Fibroblast of lung (primary cell): ENCODE data around the gene ENPP3. TPM values are rescaled to one million over a fixed set of nuclear protein-coding genes. Genes with fewer than 3 reads are reported as not detected.

ENCODE experiments used
- DNase-seq, 2 donors: peaks; one replicate each; pipeline versions ENCODE4 v3.0.0 to v3.0.0-alpha.2; 2010; ENCODE audit warnings: low read depth in 2 of 2
- H2AFZ ChIP-seq: 2 replicates; pipeline ENCODE4 v1.5.1; 2012; ENCODE audit warnings: low read length, control low read depth, inconsistent platforms
- H3K27ac ChIP-seq: 2 replicates; pipeline ENCODE4 v1.5.1; 2011; ENCODE audit warnings: low read length, control low read depth; ENCODE audit not compliant: insufficient read depth
- H3K27me3 ChIP-seq: 2 replicates; pipeline ENCODE4 v1.5.1; 2011; ENCODE audit warnings: mild to moderate bottlenecking, low read length; ENCODE audit not compliant: control insufficient read depth, insufficient read depth
- H3K36me3 ChIP-seq: 2 replicates; pipeline ENCODE4 v1.5.1; 2011; ENCODE audit warnings: low read length; ENCODE audit not compliant: control insufficient read depth, insufficient read depth
- H3K4me1 ChIP-seq: 2 replicates; pipeline ENCODE4 v1.5.1; 2011; ENCODE audit warnings: low read length; ENCODE audit not compliant: control insufficient read depth, insufficient read depth; ENCODE audit errors: extremely low read depth
- H3K4me2 ChIP-seq: 2 replicates; pipeline ENCODE4 v1.5.1; 2011; ENCODE audit warnings: low read length, control low read depth; ENCODE audit not compliant: insufficient read depth; ENCODE audit errors: extremely low read depth
- H3K4me3 ChIP-seq, 4 experiments: fragments of 200-600 bp in 1 of 4; sonication (generic) in 1 of 4; replicated peaks in 1 of 4; 2 replicates each; pipeline ENCODE4 v1.5.1; 2011 to 2016; ENCODE audit warnings: low read length in 4 of 4, low read depth in 3 of 4, mild to moderate bottlenecking in 3 of 4, control low read depth in 2 of 4, inconsistent platforms in 1 of 4, mixed read lengths in 1 of 4; ENCODE audit not compliant: insufficient read depth in 1 of 4; ENCODE audit errors: control extremely low read depth in 1 of 4
- H3K79me2 ChIP-seq: 2 replicates; pipeline ENCODE4 v1.5.1; 2012; ENCODE audit warnings: mild to moderate bottlenecking, low read length, inconsistent platforms; ENCODE audit not compliant: control insufficient read depth, insufficient read depth
- H3K9ac ChIP-seq: 2 replicates; pipeline ENCODE4 v1.5.1; 2011; ENCODE audit warnings: mild to moderate bottlenecking, low read length, control low read depth; ENCODE audit not compliant: insufficient read depth
- H3K9me3 ChIP-seq: 2 replicates; pipeline ENCODE4 v1.5.1; 2012; ENCODE audit warnings: low read depth, low read length; ENCODE audit not compliant: control insufficient read depth, insufficient read depth
- H4K20me1 ChIP-seq: 2 replicates; pipeline ENCODE4 v1.5.1; 2011; ENCODE audit warnings: low read length; ENCODE audit not compliant: control insufficient read depth, insufficient read depth; ENCODE audit errors: extremely low read depth
- CTCF ChIP-seq, 2 donors: IDR thresholded peaks in 1 of 2; conservative IDR thresholded peaks in 1 of 2; 1 replicate in 1 of 2; 2 replicates in 1 of 2; pipeline ENCODE4 v1.5.1; 2011 to 2012; ENCODE audit warnings: low read length in 2 of 2, control low read depth in 1 of 2, inconsistent platforms in 1 of 2, low read depth in 1 of 2, mild to moderate bottlenecking in 1 of 2
- EZH2 ChIP-seq: IDR thresholded peaks from 2 replicates; pipeline ENCODE4 v1.5.1; 2012; ENCODE audit warnings: low read length, control low read depth, mild to moderate bottlenecking; ENCODE audit errors: missing control alignments
- polyA plus RNA-seq, 2 donors: library from polyadenylated mRNA; depleted of rRNA in 1 of 2; stranded (reverse) in 1 of 2; unstranded in 1 of 2; fragments of >200 nt; gene quantifications; 2 replicates each; pipeline ENCODE4 v1.2.1, GENCODE V29; 2011 to 2012; ENCODE audit warnings: missing spikeins in 1 of 2
- total RNA-seq: library from RNA; depleted of rRNA; stranded (reverse); fragments of >200 nt; gene quantifications from 2 replicates; pipeline ENCODE4 v1.2.1, GENCODE V29; 2014

The ENPP3 gene
- total and polyA plus RNA-seq, 2 donors (not counting 1 experiment from before 2014, with no cell fraction given): 0.06 to 0.17 TPM

- H3K27ac ChIP-seq: no peak overlapping the region
- no peak overlapping the region for H3K4me3 ChIP-seq
- no peak overlapping the region for H2AFZ ChIP-seq
- no peaks in the 10 kb centered on the region for H3K79me2 ChIP-seq
- H3K4me1 ChIP-seq: no peaks in the 10 kb centered on the region
- peak in 1 of 2 donors; percentile 16 for DNase-seq
- no peaks in the 10 kb centered on the region for H3K9me3 ChIP-seq
- H3K4me2 ChIP-seq: no peak overlapping the region
- no peaks in the 10 kb centered on the region for H4K20me1 ChIP-seq
- H3K9ac ChIP-seq: no peak overlapping the region
- TF ChIP-seq EZH2 (no peak), CTCF (conservative IDR thresholded peaks at IDR 0.05 in 1 of 2, IDR thresholded peaks at IDR 0.05 in 1 of 2; ENCODE audit: low read depth in 1 of 2, low read length in 2 of 2) (no peak)
- H3K27me3 ChIP-seq: no peaks in the 10 kb centered on the region
- no peaks in the 10 kb centered on the region for H3K36me3 ChIP-seq
Observed at GRCh38 chr6:131654326-131654725, 17.2 kb downstream of the ENPP3 start.

- no peak overlapping the region for H3K9ac ChIP-seq
- H3K27ac ChIP-seq: no peak overlapping the region
- no peak overlapping the region for H3K4me2 ChIP-seq
- H2AFZ ChIP-seq: no peak overlapping the region
- peak in 1 of 2 donors; percentile 4 for DNase-seq
- no peak overlapping the region for H3K4me3 ChIP-seq
- no peaks in the 10 kb centered on the region for H3K27me3 ChIP-seq
- H3K36me3 ChIP-seq: no peaks in the 10 kb centered on the region
- H3K4me1 ChIP-seq: peaks cover 3% of the 10 kb centered on the region
- TF ChIP-seq EZH2 (no peak), CTCF (conservative IDR thresholded peaks at IDR 0.05 in 1 of 2, IDR thresholded peaks at IDR 0.05 in 1 of 2; ENCODE audit: low read depth in 1 of 2, low read length in 2 of 2) (no peak)
- H4K20me1 ChIP-seq: no peaks in the 10 kb centered on the region
- H3K79me2 ChIP-seq: no peaks in the 10 kb centered on the region
- H3K9me3 ChIP-seq: no peaks in the 10 kb centered on the region
Observed at GRCh38 chr6:131655387-131655786, 18.3 kb downstream of the ENPP3 start.

- Histone ChIP-seq H3K79me2 (no peaks in the 10 kb centered on the region), H3K36me3 (no peaks in the 10 kb centered on the region)
Observed at GRCh38 chr6:131655951-131656350, 18.8 kb downstream of the ENPP3 start.

More at GRCh38 chr6:131655951-131656350, 18.8 kb downstream of the ENPP3 start:
- no peak for DNase-seq
- Histone ChIP-seq H3K27me3 (no peaks in the 10 kb centered on the region), H3K9ac (no peak overlapping the region), H3K4me1 (peaks cover 3% of the 10 kb centered on the region), H3K4me2 (no peak overlapping the region), H3K27ac (no peak overlapping the region), H2AFZ (no peak overlapping the region), H4K20me1 (no peaks in the 10 kb centered on the region), H3K4me3 (no peak overlapping the region), H3K9me3 (no peaks in the 10 kb centered on the region)
- TF ChIP-seq EZH2 (no peak), CTCF (conservative IDR thresholded peaks at IDR 0.05 in 1 of 2, IDR thresholded peaks at IDR 0.05 in 1 of 2; ENCODE audit: low read depth in 1 of 2, low read length in 2 of 2) (no peak)
